ENCODE data around the gene ZNF555. TPM values are rescaled to one million over a fixed set of nuclear protein-coding genes. Genes with fewer than 3 reads are reported as not detected.

ZNF555 gene
- total and polyA plus RNA-seq, 9 of the 15 experiments (the other 6 are each of a cell fraction or from before 2014, with no cell fraction given) = 2.0 to 6.7 (median 5.4) TPM

- TF ChIP-seq, protein P1, sequence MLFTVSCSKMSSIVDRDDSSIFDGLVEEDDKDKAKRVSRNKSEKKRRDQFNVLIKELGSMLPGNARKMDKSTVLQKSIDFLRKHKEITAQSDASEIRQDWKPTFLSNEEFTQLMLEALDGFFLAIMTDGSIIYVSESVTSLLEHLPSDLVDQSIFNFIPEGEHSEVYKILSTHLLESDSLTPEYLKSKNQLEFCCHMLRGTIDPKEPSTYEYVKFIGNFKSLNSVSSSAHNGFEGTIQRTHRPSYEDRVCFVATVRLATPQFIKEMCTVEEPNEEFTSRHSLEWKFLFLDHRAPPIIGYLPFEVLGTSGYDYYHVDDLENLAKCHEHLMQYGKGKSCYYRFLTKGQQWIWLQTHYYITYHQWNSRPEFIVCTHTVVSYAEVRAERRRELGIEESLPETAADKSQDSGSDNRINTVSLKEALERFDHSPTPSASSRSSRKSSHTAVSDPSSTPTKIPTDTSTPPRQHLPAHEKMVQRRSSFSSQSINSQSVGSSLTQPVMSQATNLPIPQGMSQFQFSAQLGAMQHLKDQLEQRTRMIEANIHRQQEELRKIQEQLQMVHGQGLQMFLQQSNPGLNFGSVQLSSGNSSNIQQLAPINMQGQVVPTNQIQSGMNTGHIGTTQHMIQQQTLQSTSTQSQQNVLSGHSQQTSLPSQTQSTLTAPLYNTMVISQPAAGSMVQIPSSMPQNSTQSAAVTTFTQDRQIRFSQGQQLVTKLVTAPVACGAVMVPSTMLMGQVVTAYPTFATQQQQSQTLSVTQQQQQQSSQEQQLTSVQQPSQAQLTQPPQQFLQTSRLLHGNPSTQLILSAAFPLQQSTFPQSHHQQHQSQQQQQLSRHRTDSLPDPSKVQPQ (CRISPR knock-in tag; IDR thresholded peaks at IDR 0.05; ENCODE audit: borderline replicate concordance) = no peak
- TF ChIP-seq PPARD (CRISPR knock-in tag; IDR thresholded peaks at IDR 0.05) (no peak), TEAD1 (CRISPR knock-in tag; IDR thresholded peaks at IDR 0.05) (peak in 1 of 2 experiments; percentile 81; a peak in 1 of 4 replicates), ZNF695 (CRISPR knock-in tag; IDR thresholded peaks at IDR 0.05) (no peak), HMGN3 (IDR thresholded peaks at IDR 0.05; ENCODE audit: borderline replicate concordance, extremely low read depth, insufficient read length, low read depth, low read length) (peak; percentile 60), ZNF507 (tag; conservative IDR thresholded peaks at IDR 0.05) (no peak), XRCC5 (IDR thresholded peaks at IDR 0.05; ENCODE audit: low read depth, low read length) (no peak), SMARCA5 (IDR thresholded peaks at IDR 0.05) (no peak), TAF1 (IDR thresholded peaks at IDR 0.05; ENCODE audit: control insufficient read depth, extremely low read depth, insufficient read depth, low read length, severe bottlenecking) (peak; percentile 33), ZFX (CRISPR knock-in tag; IDR thresholded peaks at IDR 0.05) (peak; percentile 34; the same call in 1 of the 2 replicates), ZNF436 (CRISPR knock-in tag; IDR thresholded peaks at IDR 0.05) (no peak), MYNN (IDR thresholded peaks at IDR 0.05) (no peak), MYNN (CRISPR knock-in tag; IDR thresholded peaks at IDR 0.05) (no peak), ZNF740 (CRISPR knock-in tag; IDR thresholded peaks at IDR 0.05) (no peak), ZNF740 (tag; IDR thresholded peaks at IDR 0.05) (no peak), CBX8 (IDR thresholded peaks at IDR 0.05; ENCODE audit: borderline replicate concordance, extremely low read depth, low read depth, low read length, poor library complexity, severe bottlenecking) (no peak), MXI1 (IDR thresholded peaks at IDR 0.05; ENCODE audit: low read depth, low read length) (peak; percentile 47; the same call in 1 of the 2 replicates), KLF1 (tag; IDR thresholded peaks at IDR 0.05) (peak; percentile 44), PHF20 (IDR thresholded peaks at IDR 0.05; ENCODE audit: partially characterized antibody) (no peak)
- TF ChIP-seq, protein P2, sequence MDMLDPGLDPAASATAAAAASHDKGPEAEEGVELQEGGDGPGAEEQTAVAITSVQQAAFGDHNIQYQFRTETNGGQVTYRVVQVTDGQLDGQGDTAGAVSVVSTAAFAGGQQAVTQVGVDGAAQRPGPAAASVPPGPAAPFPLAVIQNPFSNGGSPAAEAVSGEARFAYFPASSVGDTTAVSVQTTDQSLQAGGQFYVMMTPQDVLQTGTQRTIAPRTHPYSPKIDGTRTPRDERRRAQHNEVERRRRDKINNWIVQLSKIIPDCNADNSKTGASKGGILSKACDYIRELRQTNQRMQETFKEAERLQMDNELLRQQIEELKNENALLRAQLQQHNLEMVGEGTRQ (CRISPR knock-in tag; IDR thresholded peaks at IDR 0.05) = no peak
- TF ChIP-seq, protein P3, sequence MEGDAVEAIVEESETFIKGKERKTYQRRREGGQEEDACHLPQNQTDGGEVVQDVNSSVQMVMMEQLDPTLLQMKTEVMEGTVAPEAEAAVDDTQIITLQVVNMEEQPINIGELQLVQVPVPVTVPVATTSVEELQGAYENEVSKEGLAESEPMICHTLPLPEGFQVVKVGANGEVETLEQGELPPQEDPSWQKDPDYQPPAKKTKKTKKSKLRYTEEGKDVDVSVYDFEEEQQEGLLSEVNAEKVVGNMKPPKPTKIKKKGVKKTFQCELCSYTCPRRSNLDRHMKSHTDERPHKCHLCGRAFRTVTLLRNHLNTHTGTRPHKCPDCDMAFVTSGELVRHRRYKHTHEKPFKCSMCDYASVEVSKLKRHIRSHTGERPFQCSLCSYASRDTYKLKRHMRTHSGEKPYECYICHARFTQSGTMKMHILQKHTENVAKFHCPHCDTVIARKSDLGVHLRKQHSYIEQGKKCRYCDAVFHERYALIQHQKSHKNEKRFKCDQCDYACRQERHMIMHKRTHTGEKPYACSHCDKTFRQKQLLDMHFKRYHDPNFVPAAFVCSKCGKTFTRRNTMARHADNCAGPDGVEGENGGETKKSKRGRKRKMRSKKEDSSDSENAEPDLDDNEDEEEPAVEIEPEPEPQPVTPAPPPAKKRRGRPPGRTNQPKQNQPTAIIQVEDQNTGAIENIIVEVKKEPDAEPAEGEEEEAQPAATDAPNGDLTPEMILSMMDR (IDR thresholded peaks at IDR 0.05 in 2 of 3, conservative IDR thresholded peaks at IDR 0.05 in 1 of 3; ENCODE audit: insufficient read depth in 2 of 3, low read depth in 1 of 3, low read length in 3 of 3) = no peak
Measured at GRCh38 chr19:2900296-2901252, 59.3 kb downstream of the ZNF555 start, which contains the start of gene ZNF57 (continued).

Data from K562 (cell line).